Left forelimb (tissue), 1 donor: ENCODE data around the gene PALB2.
A peak's percentile ranks its signal among the peaks of the same experiment; 100 is the strongest.
"Not testable (repeated sequence)": the region's sequence is repeated elsewhere in the genome, so short reads cannot be mapped to it uniquely, and the experiment has no call there.

ENCODE experiments used
- DNase-seq: peaks from one replicate; pipeline ENCODE4 v3.0.0-alpha.2; 2018; ENCODE audit warnings: low spot score

Gene PALB2

DNA sequence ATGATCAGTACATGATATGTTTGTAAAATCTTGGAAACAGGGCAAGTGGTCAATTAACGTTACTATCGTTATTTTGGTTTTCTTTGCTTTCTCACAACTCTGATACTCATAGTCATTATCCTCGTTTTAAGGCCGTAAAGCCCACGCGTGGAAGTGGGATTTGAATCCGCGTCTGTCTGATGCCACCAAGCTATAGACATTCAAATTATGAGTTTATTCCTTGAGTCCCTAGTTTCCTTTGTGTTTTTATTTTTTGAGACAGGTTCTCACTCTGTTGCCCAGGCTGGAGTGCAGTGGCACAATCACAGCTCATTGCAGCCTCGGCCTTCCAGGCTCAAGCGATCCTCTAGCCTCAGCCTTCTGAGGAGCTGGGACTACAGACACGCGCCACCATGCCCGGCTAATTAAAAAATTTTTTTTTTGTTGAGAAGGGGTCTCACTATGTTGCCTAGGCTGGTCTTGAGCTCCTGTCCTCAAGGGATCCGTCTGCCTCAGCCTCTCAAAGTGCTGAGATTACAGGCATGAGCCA is 1.2 kb upstream of the PALB2 start:
- no peak for DNase-seq

DNA sequence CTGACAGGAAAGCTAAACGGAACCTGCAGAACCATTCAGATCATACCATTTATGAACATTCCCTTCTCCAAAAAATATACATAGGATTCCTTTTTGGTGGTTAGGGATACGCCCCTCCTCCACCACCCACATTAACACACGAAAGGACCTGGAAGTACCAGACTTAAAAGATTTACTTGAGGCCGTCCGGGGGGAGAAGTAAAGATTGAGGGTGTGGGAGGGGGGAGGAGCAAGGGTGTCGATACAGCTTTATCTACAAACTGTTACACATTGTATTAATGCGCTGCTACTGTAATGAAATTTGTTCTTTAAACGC is 537 bp downstream of the PALB2 start:
- no peak for DNase-seq

DNA sequence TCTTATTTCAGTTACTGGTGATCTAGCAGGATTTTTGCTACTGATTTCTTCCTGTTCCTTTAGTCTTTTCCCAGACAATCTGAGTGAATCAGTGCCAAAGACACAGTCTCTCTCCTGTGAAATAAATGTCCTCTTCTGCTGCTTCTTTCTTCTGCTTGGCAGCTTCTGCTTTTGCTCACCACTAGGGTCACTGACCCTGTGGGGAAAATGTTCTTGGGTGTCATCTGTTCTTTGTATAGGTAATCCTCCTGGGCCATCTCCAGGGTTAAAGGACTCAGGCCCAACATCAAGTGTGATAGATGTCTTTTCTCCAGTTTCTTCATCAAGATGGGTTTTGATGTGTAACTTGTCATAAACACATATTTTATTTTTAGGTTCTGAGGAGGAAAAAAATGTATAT is 5.2 kb downstream of the PALB2 start:
- no peak for DNase-seq

DNA sequence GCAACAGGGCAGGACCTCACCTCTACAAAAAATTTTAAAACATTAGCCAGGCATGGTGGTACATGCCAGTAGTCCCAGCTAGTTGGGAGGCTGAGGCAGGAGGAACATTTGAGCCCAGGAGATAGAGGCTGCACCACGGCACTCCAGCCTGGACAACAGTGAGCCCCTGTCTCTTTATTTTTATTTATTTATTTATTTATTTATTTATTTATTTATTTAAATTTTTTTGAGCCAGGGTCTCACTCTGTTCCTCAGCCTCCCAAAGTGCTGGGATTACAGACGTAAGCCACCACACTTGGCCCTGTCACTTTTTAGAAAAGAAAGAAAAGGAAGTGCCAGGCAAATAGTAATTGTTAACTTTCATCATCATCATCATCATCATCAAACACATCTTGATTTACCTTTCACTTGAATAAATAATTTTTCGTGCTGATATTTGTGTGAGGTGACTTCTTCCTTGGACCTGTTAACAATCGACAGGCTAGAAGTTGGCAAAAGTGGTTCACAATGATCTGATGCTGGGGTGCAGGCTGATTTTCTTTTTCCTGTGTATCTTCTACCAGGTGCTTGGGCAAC is 6.6 kb downstream of the PALB2 start:
- DNase-seq, result no peak

DNA sequence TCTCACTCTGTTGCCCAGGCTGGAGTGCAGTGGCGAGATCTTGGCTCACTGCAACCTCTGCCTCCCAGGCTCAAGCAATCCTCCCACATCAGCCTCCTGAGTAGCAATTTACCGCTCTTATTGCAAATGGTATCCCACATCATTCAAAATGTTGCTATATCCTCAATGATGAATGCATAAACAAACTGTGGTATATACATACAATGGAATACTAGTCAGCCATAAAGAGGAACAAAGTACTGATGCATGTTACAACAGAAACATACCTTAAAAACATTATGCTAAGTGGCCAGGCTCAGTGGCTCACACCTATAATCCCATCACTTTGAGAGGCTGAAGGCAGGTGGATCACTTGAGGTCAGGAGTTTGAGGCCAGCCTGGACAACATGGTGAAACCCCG is 9.2 kb downstream of the PALB2 start:
- DNase-seq, result not testable (repeated sequence)

DNA sequence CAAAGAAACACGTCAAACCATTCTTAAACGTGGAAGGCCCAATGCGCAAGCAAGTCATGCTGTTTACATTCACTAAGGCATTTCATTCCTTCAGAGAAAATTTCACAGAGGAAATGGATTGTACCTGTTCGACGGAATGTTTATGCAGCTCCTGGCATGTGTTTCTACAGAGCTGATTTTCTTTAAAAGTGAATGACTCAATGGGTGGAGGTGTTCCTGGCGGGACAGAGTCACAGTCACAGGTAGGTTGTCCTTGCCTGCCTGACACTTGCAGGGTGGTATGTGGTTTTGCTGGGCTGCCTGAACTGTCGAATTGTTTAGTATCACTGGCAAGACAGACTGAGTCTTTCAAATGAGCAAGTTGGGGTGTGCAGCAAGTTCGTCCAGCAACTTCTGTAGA is 11.6 kb downstream of the PALB2 start:
- no peak for DNase-seq

DNA sequence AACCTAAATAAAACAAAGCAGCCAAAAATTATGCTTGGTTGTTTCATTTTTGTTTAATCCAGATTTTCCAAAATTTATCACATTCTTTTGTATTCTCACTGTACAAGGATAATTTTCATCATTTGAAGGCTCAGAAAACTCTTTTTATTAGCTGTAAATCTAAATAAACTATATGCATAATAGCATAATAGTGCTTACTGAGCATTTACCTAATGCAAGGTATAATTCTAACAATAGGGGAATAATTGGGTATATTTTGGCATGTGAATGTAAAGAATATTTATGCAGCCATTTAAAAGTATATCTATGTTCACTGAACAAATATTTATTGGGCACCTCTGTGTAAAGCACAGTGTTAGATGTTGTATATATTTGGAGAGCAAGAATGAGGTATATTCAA is 17.0 kb downstream of the PALB2 start:
- no peak for DNase-seq

DNA sequence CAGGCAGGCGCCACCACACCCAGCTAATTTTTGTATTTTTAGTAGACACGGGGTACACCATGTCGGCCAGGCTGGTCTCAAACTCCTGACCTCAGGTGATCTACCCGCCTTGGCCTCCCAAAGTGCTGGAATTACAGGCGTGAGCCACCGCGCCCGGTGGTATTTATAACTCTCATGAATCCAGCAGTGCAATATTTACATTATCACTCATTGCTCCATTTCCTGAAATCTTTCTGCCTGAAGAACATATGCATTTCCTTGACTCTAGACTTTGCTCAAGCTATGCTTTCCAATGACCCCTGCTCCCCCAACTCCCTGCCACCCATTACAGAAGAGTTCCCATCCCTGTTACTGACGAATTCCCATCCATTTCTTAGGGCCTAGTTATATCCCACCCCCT is 25.3 kb downstream of the PALB2 start:
- no peak for DNase-seq

DNA sequence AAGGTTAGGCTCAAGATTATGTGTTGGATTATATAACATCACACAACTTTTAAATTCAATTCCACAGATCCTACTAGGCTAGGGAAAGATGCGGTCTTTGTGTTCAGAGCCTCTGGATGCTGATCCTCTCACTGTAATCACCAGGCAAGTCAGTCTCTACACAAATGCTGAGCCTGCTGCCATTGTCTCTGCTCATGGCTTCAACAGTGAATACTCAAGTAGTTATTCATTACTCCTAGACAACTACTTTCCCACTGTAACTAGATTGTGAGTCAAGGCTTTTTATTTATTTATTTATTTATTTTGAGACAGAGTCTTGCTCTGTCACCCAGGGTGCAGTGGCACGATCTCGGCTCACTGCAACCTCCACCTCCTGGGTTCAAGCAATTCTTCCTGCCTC is 29.2 kb downstream of the PALB2 start:
- DNase-seq, result no peak

DNA sequence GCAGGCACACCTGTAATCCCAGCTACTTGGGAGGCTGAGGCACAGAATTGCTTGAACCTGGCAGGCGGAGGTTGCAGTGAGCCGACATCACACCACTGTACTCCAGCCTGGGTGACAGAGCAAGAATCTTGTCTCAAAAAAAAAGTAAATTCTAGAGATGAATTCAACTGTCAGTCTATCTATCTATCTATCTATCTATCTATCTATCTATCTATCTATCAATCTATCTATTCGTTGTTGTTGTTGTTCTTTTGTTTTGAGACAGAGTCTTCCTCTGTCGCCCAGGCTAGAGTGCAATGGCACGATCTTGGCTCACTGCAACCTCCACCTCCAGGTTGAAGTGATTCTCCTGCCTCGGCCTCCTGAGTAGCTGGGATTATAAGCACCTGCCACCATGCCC is 30.2 kb downstream of the PALB2 start:
- DNase-seq, result not testable (repeated sequence)

DNA sequence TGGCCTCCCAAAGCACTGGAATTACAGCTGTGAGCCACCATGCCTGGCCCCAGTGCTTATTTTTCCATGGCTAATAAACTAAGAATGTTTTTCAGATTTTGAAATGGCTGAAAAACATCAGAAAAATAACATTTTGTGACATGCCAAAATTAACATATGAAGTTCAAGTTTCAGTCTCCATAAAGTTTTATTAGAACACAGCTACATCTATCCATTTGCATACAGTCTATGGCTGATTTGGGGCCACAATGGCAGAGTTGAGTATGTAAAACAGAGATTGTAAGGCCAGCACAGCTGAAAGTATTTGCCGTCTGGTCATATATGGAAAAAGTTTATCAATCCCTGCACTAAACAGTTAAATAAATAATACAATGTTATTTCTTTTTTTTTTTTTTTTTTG is 31.2 kb downstream of the PALB2 start:
- no peak for DNase-seq

DNA sequence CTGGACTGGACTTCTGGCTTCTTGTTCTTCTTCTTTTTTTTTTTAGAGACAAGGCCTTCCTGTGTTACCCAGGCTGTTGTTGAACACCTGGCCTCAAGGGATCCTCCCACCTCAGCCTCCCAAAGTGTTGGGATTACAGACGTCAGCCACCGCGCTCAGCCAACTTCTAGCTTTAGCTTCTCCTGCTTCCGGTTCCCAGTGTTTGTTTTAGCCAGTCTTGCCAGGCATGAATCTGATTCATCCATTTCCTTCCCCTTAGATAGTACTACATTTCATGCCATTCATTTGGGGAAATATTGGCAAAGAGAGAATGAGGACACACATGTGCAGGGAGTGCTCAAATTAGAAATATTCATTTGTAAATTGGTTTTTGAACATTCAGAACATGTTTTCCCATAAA is 32.9 kb downstream of the PALB2 start:
- no peak for DNase-seq

DNA sequence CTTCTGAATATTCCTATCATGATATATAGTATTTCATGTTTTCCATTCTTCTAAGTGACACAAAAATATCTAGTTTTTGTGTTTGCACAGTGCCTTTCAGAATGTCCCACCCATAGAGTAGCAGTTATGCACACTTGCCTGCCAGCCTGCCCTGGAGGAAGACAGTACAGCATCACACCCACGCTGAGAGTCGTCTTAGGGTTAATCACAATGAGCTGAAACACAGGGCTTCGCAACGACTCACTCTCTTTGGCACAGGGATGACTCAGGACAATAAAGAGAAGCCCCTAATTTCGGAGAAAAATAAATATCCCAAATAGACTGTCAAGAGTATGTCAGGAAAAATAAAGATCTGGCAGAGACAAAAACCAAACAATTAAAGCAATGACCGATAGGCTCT is 33.4 kb downstream of the PALB2 start:
- DNase-seq, result no peak

DNA sequence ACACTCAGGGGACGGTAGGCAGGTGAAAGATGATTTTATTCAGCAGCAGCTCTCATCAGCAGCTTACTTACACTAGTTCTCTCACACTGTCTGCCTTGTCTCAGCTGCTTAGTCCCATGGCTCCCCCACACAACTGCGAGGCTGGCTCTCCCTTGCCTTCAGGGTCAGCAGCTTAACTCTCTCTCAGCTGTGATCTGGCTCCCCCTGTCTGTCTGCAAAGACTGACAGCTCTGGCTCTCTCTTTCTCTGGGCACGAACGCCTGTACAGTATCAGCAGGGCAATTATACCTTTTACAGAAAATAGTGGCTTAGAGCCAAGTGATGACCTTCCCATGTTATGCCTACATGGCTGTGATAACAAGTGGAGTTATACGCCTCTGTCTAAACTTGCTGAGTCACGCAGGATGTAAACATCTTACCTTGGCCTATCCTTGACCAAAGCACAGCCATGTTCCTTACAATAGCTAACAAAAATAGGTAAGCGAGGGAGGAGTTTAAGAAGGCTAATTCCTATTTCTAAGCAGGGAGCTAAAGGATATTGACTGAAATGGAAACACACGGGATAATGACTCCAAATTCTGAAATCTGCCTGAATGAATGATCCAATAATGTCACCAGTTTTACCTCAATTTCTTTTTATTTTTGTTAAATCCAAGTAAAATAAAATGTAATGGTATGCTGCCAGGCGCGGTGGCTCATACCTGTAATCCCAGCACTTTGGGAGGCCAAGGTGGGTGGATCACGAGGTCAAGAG is 43.9 kb downstream of the PALB2 start:
- DNase-seq, result no peak

DNA sequence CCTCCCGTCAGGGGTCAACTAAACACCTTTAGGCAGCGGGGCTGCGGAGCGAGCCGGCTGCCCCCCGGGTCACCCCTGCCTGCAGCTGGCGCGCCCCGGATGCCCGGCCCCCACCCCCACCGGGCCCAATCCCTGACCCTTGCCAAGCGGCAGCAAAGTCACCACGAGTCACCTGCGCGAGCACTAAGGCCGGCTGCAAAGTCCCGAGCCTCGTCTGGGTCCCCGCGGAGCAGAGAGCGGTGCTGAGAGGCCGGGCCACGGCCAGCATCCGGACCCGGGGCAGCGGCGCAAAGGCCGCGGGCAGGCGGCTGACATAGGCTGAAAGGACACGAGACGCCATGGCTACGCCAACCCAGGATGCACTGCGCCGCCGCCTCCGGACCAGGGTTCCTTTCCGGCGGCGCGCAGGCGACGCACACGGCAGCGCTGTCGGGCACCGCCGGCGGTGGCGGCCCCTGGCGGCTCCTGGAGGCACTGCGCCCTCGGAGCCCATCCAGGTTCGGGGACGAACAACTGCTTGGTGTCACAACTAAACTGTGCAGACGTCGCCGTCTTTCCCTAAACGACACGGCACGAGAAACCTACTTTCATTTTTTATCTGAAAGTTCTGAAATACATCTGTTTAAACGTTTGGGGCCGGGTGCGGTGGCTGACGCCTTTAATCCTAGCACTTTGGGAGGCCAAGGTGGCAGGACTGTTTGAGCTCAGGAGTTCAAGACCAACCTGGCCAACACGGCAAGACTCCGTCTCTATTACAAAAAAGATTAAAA is 45.0 kb downstream of the PALB2 start, which contains the start of gene NDUFAB1:
TSS of gene NDUFAB1 (minus strand) at position 366 of the 770 bp plus-strand sequence. CDS start at position 340, 26 bp downstream.
- peak; percentile 92 for DNase-seq

DNA sequence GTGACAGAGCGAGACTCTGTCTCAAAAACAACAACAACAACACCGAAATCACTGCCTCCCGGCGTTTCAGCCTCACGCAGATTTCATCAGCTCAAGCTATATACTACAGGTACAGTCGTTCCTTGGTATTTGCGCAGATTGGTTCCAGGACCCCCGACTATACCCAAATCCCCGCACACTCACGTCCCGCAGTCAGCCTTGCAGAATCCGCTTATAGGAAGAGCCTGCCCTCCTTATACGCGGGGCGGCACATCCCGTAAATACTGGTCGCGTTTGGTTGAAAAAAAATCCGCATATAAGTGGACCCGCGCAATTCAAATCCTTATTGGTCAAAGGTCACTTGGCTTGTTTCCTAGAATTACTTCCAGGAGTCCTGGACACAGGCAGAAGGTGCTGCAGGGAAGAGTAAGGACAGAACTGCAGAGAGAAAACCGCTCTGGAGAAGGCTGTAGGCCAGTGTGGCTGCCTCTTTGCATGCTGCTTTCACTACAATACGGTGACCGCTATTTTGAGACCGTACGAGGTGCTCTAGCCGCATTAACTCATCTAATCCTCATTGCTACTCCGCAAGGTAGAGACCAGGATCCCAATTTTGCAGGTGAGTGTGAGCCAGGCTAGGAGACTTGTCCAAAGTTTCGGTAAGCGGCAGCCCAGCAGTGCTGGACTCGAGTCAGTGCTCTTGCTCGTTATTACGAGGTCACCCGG is 45.7 kb downstream of the PALB2 start:
- no peak for DNase-seq

DNA sequence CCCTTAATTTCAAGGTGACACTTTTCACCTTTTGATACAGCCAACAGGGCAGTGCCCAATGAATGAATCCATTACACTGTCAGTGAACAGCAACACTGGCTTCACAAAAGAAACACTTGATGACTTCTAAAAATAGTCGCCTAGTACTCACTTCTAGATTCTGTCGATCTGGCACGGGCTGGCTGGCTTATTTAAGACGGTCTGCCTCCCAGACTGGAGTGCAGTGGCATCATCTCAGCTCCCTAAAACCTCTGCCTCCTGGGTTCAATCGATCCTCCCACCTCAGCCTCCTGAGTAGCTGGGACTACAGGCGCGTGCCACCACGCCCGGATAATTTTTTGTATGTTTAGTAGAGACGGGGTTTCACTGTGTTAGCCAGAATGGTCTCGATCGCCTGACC is 46.9 kb downstream of the PALB2 start:
- no peak for DNase-seq

DNA sequence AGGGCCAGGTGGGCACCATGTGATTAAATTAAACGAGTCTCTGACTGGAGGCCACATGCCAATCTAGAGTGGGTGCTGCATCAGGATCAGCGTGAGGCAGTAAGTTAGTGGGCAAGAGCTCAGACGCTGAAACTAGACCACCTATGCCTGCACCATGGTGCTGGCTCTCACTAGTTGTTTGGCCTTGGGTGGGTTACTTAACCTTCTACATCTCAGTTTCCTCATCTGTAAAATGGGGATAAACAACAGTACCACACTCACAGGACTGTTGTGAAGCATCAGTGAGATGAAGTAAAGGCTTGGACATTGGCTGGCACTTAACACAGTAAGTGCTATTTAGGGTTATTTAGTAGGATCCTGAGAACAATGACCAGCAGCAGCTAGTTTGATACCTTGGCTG is 50.9 kb downstream of the PALB2 start:
- no peak for DNase-seq

DNA sequence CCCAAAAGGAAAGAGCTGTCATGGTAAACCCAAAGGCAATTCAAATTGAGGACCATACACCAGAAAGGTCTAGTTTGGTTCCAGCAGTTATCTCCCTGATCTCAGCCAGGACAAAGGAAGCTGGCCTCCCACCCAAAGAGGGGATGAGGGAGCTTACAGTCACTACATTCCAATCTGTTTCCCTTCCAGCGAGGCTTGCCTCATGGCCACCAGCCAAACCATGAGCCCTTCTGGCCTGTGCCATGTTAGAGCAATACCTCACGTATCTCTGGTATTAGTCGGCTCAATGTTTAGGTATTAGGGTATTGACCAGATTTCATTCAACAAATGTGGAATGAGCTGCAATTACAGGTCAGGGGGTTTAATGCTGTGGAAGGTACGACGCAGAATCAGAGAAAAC is 53.4 kb downstream of the PALB2 start:
- DNase-seq, result no peak

DNA sequence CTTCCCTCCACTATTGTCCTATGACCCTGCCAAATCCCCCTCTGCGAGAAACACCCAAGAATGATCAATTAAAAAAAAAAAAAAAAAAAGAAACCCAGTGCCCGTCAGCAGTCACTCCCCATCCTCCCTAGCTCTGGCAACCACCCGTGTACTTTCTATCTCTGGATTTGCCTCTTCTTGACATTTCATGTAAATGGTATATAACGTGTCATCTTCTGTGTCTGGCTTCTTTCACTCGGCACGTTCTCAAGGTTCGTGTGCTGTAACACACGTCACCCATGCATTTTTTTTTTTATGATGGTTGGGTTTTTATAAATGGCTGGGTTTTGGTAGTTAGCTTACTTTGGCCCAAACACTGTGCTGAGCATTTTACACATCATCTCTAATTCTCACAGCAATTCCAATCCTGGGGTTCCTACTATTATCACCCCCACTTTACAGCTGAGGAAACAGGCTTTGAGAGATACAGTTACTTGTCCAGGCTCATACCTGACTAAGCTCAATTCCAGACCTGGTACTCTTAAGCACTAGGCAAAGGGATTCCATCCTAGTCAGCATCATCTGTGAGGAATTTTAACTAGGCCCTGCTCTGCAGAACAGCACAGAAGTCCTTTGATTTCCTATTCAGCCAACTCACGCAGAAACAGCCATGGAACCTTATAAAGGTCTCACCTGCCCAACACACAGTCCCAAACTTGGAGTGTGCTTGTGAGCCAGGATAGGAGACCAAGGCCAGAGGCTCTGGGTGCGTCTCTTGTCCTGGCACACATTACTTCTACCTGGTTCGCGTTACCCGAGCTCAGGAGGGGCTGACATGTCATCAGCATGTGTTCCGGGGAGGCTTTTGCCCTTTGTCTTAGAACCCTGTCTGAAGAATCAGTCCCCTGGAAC is 56.7 kb downstream of the PALB2 start:
- DNase-seq, result no peak

DNA sequence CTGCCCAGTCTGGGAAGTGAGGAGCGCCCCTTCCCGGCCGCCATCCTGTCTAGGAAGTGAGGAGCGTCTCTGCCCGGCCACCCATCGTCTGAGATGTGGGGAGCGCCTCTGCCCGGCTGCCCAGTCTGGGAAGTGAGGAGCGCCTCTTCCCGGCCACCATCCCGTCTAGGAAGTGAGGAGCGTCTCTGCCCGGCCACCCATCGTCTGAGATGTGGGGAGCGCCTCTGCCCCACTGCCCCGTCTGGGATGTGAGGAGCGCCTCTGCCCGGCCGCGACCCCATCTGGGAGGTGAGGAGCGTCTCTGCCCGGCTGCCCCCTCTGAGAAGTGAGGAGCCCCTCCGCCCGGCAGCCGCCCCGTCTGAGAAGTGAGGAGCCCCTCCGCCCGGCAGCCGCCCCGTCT is 57.8 kb downstream of the PALB2 start:
- not testable (repeated sequence) for DNase-seq
